ENCODE data around the gene GPR18. TPM values are rescaled to one million over a fixed set of nuclear protein-coding genes. Genes with fewer than 3 reads are reported as not detected.
A peak's percentile ranks its signal among the peaks of the same experiment; 100 is the strongest.

Gene GPR18, protein sequence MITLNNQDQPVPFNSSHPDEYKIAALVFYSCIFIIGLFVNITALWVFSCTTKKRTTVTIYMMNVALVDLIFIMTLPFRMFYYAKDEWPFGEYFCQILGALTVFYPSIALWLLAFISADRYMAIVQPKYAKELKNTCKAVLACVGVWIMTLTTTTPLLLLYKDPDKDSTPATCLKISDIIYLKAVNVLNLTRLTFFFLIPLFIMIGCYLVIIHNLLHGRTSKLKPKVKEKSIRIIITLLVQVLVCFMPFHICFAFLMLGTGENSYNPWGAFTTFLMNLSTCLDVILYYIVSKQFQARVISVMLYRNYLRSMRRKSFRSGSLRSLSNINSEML
- not detected in 2 replicates for total RNA-seq (2014; rRNA removed; shearing (Covaris generic); ENCODE audit: low replicate concordance)

DNA sequence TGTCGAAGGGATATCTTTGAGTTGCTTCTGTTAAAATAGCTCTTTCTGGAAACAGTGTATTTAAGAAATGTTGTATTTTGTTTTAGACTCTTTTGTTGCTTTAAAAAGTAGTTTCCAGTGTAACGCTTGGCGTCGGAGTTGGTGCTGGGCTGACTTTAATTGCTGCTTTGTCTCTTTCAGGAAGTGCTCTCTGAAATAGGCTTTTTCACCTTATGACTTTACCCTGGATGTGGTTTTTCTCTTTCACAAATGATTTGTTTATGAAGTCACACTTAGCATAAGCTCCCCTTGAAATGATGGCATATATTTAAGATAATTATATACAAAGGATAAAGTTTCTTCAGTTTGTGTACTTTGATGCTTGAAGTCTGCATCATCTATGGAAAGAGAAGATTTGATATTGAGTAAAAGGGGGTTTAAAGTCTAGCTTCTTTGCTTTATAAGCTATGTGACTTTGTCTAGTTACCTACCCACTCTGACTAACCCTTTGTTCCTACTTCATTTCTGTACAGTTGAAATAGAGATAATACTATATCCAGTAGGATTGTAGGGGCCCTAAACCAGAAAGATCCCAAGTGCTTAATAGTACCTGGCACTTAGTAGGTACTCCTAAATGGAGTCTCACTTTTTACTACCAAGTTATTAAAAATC, at the start of gene GPR18:
TSS of gene GPR18 (minus strand) at position 170 of the 651 bp plus-strand sequence. CDS start 2,507 bp downstream, outside the sequence.
- no peak within 1 kb of the TSS for H3K4me3 ChIP-seq
- no peaks in the 10 kb centered on the region for H3K9me3 ChIP-seq
- H3K36me3 ChIP-seq: no peaks in the 10 kb centered on the region; the same call in 1 of the 2 replicates
- H3K27me3 ChIP-seq: no peaks in the 10 kb centered on the region
- DNase-seq: no peak

GRCh38 chr13:99307648-99308339, 49.6 kb upstream of the GPR18 start:
- DNase-seq: peak; percentile 67
- Histone ChIP-seq H3K27me3 (no peaks in the 10 kb centered on the region), H3K9me3 (no peaks in the 10 kb centered on the region), H3K36me3 (no peaks in the 10 kb centered on the region; the same call in 1 of the 2 replicates), H3K4me3 (no peak overlapping the region)

DNA sequence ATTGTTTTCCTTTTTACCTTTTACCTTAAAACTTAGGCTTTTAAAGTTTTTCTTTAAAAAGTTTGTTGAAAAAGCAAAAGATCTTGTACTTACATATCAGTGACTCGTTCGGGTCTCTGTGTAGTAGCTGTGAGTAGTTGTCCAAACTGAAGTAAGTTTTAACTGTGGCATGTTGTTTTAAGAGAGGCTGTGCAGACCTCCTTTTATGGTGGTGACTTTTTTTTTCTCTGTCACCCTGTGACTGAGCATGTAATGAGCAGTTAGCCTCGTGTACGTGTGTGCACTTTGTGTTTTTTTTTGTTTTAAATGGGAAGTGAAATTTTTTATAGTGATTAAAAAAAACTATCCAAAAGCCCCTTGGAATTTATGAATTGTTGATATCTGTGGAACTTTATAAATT, 49.1 kb upstream of the GPR18 start, which contains the start of gene GPR183:
TSS of gene GPR183 (minus strand) at position 153 of the 400 bp plus-strand sequence. CDS start 11,254 bp downstream, outside the sequence.
- Histone ChIP-seq H3K9me3 (no peaks in the 10 kb centered on the region), H3K4me3 (no peak within 1 kb of the TSS), H3K27me3 (no peaks in the 10 kb centered on the region), H3K36me3 (no peaks in the 10 kb centered on the region; the same call in 1 of the 2 replicates)
- no peak for DNase-seq

DNA sequence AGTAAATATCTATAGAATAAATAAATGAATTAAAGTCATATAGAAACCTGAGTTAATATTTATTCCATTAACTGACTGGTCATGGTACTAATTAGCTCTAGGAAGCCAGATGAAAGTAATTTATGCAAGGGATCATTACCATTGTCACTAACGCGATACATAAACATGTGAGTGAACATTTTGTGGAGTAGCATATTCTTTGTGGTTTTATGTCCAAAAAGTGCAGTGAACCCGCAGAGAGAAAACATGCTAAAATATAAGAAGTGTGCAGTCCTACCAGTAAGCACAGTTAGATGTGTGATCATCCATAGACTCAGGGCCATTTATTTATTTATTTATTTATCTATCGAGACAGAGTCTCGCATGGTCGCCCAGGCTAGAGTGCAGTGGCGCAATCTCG, 47.4 kb upstream of the GPR18 start:
- Histone ChIP-seq H3K27me3 (no peaks in the 10 kb centered on the region), H3K4me3 (no peak overlapping the region), H3K9me3 (no peaks in the 10 kb centered on the region), H3K36me3 (no peaks in the 10 kb centered on the region)
- DNase-seq: no peak

DNA sequence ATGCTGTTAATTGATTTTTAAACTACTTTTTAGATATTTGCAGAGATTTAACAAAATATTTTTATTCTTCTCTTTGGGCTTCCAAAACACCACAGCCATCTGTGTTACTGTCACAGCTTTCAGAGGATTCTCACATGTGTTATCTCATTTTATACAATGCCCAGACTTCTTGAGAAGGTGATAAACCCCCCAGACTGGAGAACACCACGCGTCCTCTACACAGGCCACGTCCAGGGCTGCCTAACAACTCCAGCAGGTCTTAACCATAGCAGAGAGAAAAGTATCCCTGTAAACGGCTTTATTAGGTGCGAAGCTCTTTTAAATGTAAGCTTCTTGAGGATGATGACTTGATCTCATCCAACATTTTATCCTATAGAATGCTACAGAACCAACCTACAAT, 47.0 kb upstream of the GPR18 start:
- H3K9me3 ChIP-seq: no peaks in the 10 kb centered on the region
- no peak for DNase-seq
- H3K36me3 ChIP-seq: no peaks in the 10 kb centered on the region
- H3K4me3 ChIP-seq: no peak overlapping the region
- H3K27me3 ChIP-seq: no peaks in the 10 kb centered on the region

DNA sequence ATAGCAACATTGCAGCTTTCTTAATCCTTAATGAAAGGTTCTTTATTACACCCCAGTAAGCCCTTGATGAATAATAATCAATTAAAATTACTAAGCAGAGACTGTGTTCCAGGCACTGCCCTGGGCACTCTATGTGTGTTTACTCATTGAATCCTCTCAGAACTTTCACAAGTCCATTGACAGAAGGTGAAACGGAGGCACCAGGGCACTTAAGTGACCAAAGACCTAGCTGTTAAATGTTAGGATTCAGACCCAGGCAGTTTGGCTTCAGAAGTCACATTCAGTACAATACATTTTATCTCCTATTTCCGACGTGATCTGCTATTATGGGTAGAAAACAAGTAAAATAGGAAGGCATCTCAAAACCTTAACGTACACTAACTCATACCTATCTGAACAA, 46.4 kb upstream of the GPR18 start:
- DNase-seq: no peak
- Histone ChIP-seq H3K9me3 (no peaks in the 10 kb centered on the region), H3K27me3 (no peaks in the 10 kb centered on the region), H3K36me3 (no peaks in the 10 kb centered on the region), H3K4me3 (no peak overlapping the region)

- no peak for DNase-seq
- no peak overlapping the region for H3K4me3 ChIP-seq
- H3K27me3 ChIP-seq: no peaks in the 10 kb centered on the region
- H3K9me3 ChIP-seq: no peaks in the 10 kb centered on the region
- H3K36me3 ChIP-seq: no peaks in the 10 kb centered on the region
Observed at GRCh38 chr13:99303863-99304521, 45.8 kb upstream of the GPR18 start.

GRCh38 chr13:99302637-99303505, 44.7 kb upstream of the GPR18 start:
- Histone ChIP-seq H3K36me3 (no peaks in the 10 kb centered on the region), H3K27me3 (no peaks in the 10 kb centered on the region), H3K4me3 (no peak overlapping the region), H3K9me3 (no peaks in the 10 kb centered on the region)
- no peak for DNase-seq

- Histone ChIP-seq H3K27me3 (no peaks in the 10 kb centered on the region), H3K4me3 (no peak overlapping the region), H3K36me3 (no peaks in the 10 kb centered on the region), H3K9me3 (no peaks in the 10 kb centered on the region)
- no peak for DNase-seq
Observed at GRCh38 chr13:99301913-99302636, 43.9 kb upstream of the GPR18 start.

DNA sequence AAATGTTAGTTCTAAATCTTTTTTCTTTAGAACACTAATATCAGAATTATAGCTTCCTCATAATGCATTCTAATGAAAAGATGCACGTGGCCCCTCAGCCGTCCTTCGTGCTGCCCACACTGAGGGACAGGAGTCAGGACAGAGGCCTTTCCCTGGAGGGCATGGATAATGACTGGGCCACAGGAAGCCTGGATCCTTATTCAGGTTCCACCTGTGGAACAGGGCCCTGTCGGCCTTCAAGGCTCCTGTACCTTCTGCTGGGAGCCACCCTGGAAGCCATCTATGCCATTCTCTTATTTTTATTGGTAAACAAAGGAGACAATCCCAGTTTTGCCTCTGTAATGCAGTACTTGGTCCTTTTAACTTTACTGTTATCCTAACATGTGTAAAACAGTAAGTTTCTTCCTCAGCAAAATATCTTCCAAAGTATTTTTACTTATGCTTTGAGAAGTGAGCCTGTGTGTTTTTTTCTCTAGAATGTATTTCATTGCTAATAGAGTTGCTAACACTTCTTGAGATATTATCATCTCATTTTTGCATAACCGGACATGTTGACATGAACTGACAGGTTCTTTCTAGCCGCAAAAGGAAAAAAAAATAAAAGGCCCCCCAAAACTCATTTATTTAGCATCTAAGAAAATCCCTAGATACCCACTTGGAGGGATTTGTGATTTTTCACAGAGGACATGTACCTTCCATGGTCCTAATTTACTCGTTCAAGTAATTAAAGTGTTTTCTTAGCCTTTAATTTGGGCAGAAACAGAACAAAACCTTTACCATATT, 43.1 kb upstream of the GPR18 start:
- Histone ChIP-seq H3K36me3 (no peaks in the 10 kb centered on the region), H3K9me3 (no peaks in the 10 kb centered on the region), H3K27me3 (no peaks in the 10 kb centered on the region), H3K4me3 (no peak overlapping the region)
- DNase-seq: no peak

DNA sequence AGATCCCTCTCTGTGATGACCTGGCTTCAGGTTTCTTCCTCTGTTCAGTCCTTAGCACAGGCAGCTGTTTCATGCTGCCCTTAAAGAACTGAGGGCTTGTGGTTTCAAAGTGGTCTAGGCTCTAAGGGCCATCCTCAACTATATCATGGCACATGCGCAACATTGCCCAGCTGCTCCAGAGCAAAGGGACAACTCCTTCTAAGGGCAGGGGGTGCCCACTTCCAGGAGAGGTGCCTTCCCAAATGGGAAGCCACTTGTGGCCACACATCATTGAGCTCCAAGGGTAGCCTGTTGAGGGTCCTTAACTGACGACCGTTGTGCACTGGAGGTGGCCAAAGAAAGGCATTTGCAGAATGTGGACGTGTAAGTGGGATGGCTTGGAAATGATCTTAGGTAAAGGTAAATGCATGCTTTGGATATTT, 41.8 kb upstream of the GPR18 start:
- Histone ChIP-seq H3K9me3 (no peaks in the 10 kb centered on the region), H3K36me3 (no peaks in the 10 kb centered on the region), H3K4me3 (no peak overlapping the region), H3K27me3 (no peaks in the 10 kb centered on the region)
- no peak for DNase-seq

DNA sequence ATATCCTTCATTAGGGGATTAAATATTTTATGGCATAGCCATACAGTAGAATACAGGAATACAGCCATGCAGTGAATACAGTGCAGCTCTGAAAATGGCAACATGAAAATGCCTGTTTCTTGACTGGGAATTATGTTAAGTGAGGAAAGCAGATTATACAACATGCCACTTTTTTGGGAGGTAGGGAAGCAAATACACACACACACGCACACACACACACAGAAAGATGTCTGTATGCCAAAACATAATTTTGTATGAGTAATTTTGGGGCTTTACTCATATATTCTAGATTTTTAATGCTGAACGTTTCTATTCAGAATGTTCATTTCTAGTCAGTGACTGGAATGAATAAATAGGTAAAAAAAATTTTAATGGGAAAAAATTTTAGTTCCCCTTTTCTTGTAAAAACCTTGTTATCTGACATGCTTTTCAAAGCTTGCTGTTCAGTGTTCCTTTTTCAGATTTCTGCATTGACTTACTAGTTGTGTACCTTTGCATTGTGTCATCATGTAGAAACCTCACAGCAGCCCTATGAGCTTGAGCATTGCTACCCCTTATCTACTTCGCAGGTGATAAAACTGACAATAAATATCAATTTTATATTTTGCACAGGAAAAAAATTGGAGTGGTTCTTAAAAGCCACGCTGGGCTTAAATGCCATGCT, 41.2 kb upstream of the GPR18 start:
- Histone ChIP-seq H3K27me3 (no peaks in the 10 kb centered on the region), H3K4me3 (no peak overlapping the region), H3K36me3 (no peaks in the 10 kb centered on the region), H3K9me3 (no peaks in the 10 kb centered on the region)
- no peak for DNase-seq

DNA sequence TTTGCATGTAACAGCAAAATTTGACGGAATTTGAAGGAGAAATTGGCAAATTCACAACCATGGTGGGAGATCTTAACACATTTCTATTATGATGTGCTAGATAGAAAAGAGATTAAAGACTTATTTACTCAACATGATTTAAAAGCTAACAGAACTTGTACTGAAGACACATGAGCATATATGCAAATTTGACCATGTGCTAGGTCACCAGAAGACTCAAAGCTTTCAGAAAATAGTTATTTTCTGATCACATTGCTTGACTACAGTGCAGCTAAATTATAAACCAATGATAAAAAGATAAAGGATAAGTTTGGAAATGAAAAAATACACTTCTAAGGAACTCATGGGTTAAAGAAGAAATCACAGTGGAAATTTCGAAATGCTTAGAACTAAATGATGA, 39.9 kb upstream of the GPR18 start:
- DNase-seq: no peak
- H3K36me3 ChIP-seq: no peaks in the 10 kb centered on the region
- no peaks in the 10 kb centered on the region for H3K27me3 ChIP-seq
- H3K4me3 ChIP-seq: no peak overlapping the region
- no peaks in the 10 kb centered on the region for H3K9me3 ChIP-seq

DNA sequence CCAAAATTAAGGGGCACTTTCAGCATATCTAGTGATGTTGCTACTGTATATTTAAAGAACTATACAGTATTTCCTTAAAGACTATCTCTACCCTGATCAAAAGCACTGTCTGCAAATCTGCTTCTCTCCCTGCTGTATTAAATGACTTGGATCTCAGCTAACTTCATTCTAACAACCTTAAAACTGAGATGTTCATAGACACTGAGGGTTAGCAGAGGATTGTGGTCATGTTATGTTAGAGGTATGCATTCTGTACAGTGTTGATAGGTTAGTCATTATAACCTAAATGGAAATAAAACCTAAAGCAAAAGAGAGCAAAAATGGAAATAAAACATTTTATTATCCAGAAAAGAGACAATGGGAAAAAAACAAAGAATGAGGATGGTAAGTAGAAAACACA, 39.2 kb upstream of the GPR18 start:
- Histone ChIP-seq H3K27me3 (no peaks in the 10 kb centered on the region), H3K9me3 (no peaks in the 10 kb centered on the region), H3K4me3 (no peak overlapping the region), H3K36me3 (no peaks in the 10 kb centered on the region)
- no peak for DNase-seq

Data from MG63 (cell line).